SH-SY5Y (cell line): ENCODE measurements around the gene SMYD3.

Source experiments
- GATA2 ChIP-seq: IDR thresholded peaks from 2 replicates; pipeline ENCODE4 v1.6.1; 2011; ENCODE audit warnings: mild to moderate bottlenecking, low read depth, low read length
- GATA3 ChIP-seq: IDR thresholded peaks from 2 replicates; pipeline ENCODE4 v1.6.1; 2011; ENCODE audit warnings: low read depth, mild to moderate bottlenecking, low read length, moderate library complexity

The SMYD3 gene

GRCh38 chr1:246151796-246152434, 355.2 kb downstream of the SMYD3 start:
- no peak for TF ChIP-seq GATA2
- no peak for TF ChIP-seq GATA3

- TF ChIP-seq GATA3 (no peak), GATA2 (no peak)
Measured at GRCh38 chr1:246149543-246149942, 357.5 kb downstream of the SMYD3 start.

GRCh38 chr1:246147524-246148461, 359.3 kb downstream of the SMYD3 start:
- no peak for TF ChIP-seq GATA3
- no peak for TF ChIP-seq GATA2

GRCh38 chr1:246146804-246147523, 360.1 kb downstream of the SMYD3 start:
- TF ChIP-seq GATA3 (no peak), GATA2 (no peak)

- TF ChIP-seq GATA3, result no peak
- TF ChIP-seq GATA2, result no peak
Measured at GRCh38 chr1:246145900-246146299, 361.2 kb downstream of the SMYD3 start.

- no peak for TF ChIP-seq GATA3
- TF ChIP-seq GATA2, result no peak
Measured at GRCh38 chr1:246144931-246145330, 362.1 kb downstream of the SMYD3 start.

- TF ChIP-seq GATA2 (no peak), GATA3 (no peak)
Measured at GRCh38 chr1:246142320-246142893, 364.7 kb downstream of the SMYD3 start.

GRCh38 chr1:246141306-246141705, 365.8 kb downstream of the SMYD3 start:
- TF ChIP-seq GATA3 (no peak), GATA2 (no peak)

GRCh38 chr1:246139745-246140182, 367.3 kb downstream of the SMYD3 start:
- 0 out of 2 replicates have a peak, but pooled peaks have one; percentile 11 for TF ChIP-seq GATA3
- TF ChIP-seq GATA2, result no peak

- no peak for TF ChIP-seq GATA3
- no peak for TF ChIP-seq GATA2
Measured at GRCh38 chr1:246138781-246139180, 368.3 kb downstream of the SMYD3 start.

- TF ChIP-seq GATA3, result no peak
- TF ChIP-seq GATA2, result no peak
Measured at GRCh38 chr1:246136477-246136876, 370.6 kb downstream of the SMYD3 start.

GRCh38 chr1:246134789-246135188, 372.3 kb downstream of the SMYD3 start:
- no peak for TF ChIP-seq GATA2
- TF ChIP-seq GATA3, result no peak

GRCh38 chr1:246131095-246131494, 376.0 kb downstream of the SMYD3 start:
- TF ChIP-seq GATA2 (no peak), GATA3 (no peak)
